ENCODE measurements around the gene NOXO1.
A peak's percentile ranks its signal among the peaks of the same experiment; 100 is the strongest.
"Not testable (repeated sequence)": the region's sequence is repeated elsewhere in the genome, so short reads cannot be mapped to it uniquely, and the experiment has no call there.

The NOXO1 gene

GRCh38 chr16:1975432-1976215, 5.6 kb downstream of the NOXO1 start:
- no peak for TF ChIP-seq POLR2A (IDR thresholded peaks at IDR 0.05; ENCODE audit: low read depth, low read length)
- DNase-seq (ENCODE audit: insufficient read length, low spot score) (no peak), FAIRE-seq (no peak)

GRCh38 chr16:1974157-1975070, 6.9 kb downstream of the NOXO1 start:
- no peak for FAIRE-seq
- TF ChIP-seq POLR2A (IDR thresholded peaks at IDR 0.05; ENCODE audit: low read depth, low read length): no peak
- DNase-seq (ENCODE audit: insufficient read length, low spot score): no peak

- FAIRE-seq (no peak), DNase-seq (ENCODE audit: insufficient read length, low spot score) (no peak)
- no peak for TF ChIP-seq POLR2A (IDR thresholded peaks at IDR 0.05; ENCODE audit: low read depth, low read length)
These were observed 7.7 kb downstream of the NOXO1 start for GRCh38 chr16:1973461-1974156.

- FAIRE-seq: no peak
- no peak for TF ChIP-seq POLR2A (IDR thresholded peaks at IDR 0.05; ENCODE audit: low read depth, low read length)
These were observed 8.8 kb downstream of the NOXO1 start for GRCh38 chr16:1972490-1972877.

GRCh38 chr16:1971796-1972489, 9.3 kb downstream of the NOXO1 start, which contains the start of gene TBL3:
TSS of gene TBL3 (plus strand) at chr16:1972053. CDS start at chr16:1972165, 112 bp downstream.
- FAIRE-seq: peak; percentile 43
- peak; percentile 97 for DNase-seq (ENCODE audit: insufficient read length, low spot score)
- peak; percentile 68 for TF ChIP-seq POLR2A (IDR thresholded peaks at IDR 0.05; ENCODE audit: low read depth, low read length)

More at GRCh38 chr16:1972490-1972877, 8.8 kb downstream of the NOXO1 start:
- DNase-seq (ENCODE audit: insufficient read length, low spot score): no peak

- FAIRE-seq: no peak
- TF ChIP-seq POLR2A (IDR thresholded peaks at IDR 0.05; ENCODE audit: low read depth, low read length): no peak
- no peak for DNase-seq (ENCODE audit: insufficient read length, low spot score)
These were observed 12.9 kb downstream of the NOXO1 start for GRCh38 chr16:1968146-1968953.

- DNase-seq (ENCODE audit: insufficient read length, low spot score): no peak
- TF ChIP-seq POLR2A (IDR thresholded peaks at IDR 0.05; ENCODE audit: low read depth, low read length): no peak
- no peak for FAIRE-seq
These were observed 14.8 kb downstream of the NOXO1 start, which contains the start of gene RNF151 for GRCh38 chr16:1966460-1966859. TSS of gene RNF151 (plus strand) at chr16:1966856. CDS start at chr16:1966882, 26 bp downstream.

GRCh38 chr16:1965396-1966001, 15.8 kb downstream of the NOXO1 start:
- FAIRE-seq: no peak

GRCh38 chr16:1964506-1965395, 16.5 kb downstream of the NOXO1 start, which contains the start of gene RPS2:
TSS of gene RPS2 (minus strand) at chr16:1964826. CDS start at chr16:1964625, 201 bp downstream.
- DNase-seq (ENCODE audit: insufficient read length, low spot score): peak; percentile 98
- no peak for FAIRE-seq
- TF ChIP-seq POLR2A (IDR thresholded peaks at IDR 0.05; ENCODE audit: low read depth, low read length): peak; percentile 97

More at GRCh38 chr16:1965396-1966001, 15.8 kb downstream of the NOXO1 start:
- no peak for DNase-seq (ENCODE audit: insufficient read length, low spot score)
- TF ChIP-seq POLR2A (IDR thresholded peaks at IDR 0.05; ENCODE audit: low read depth, low read length): no peak

- TF ChIP-seq POLR2A (IDR thresholded peaks at IDR 0.05; ENCODE audit: low read depth, low read length): 0 out of 2 replicates have a peak, but pooled peaks have one; percentile 1
- DNase-seq (ENCODE audit: insufficient read length, low spot score) (no peak), FAIRE-seq (no peak)
These were observed 17.3 kb downstream of the NOXO1 start for GRCh38 chr16:1963806-1964505.

GRCh38 chr16:1962161-1963153, 18.8 kb downstream of the NOXO1 start:
- DNase-seq (ENCODE audit: insufficient read length, low spot score): not testable (repeated sequence)

More at GRCh38 chr16:1962161-1963153, 18.8 kb downstream of the NOXO1 start:
- not testable (repeated sequence) for FAIRE-seq

All from H54 (cell line).